ENCODE results near the gene PKD1L1.

Gene PKD1L1

DNA sequence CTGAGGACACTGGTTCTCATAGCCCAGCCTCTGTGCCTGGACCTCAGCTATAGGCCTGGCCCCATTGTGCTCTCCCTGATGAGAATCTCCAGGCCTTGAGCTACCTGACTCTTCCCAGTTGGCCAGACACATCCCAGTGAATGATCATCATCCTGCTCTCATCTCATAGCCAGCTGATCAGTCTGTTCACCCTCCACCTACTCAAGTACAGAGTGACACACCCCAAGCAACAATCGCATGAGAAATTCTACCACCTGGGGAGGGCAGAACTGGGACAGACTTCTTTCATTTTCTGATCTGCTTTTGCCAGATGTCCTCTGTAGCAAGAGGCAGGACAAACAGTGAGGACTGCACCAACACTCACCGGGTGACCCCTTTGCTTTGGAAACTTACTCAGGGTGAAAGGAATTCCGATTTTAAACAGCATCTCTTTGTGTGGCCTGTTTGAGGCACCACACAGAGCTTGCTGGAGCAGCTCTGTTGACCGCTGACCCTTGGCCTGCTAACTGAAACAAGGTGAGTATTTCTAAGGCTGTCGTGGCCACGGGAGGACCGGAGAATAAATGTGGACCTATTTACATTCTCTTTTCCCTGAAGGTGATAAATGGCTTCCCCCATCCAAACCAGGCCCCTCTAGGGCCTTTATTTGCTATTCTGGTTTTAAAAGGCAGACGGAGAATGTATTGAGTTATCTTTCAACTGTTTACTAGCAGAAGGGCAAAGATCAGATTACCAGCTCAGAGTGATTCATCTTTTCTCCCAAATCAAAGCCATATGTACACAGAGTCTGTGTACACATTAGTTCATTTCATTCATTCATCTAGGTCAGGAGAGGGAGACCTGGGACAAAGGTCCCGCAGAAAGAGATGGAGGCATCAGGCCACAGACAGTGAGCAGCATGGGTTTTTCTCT lies 184.9 kb downstream of the PKD1L1 start (continued):
- TF ChIP-seq, protein P1, sequence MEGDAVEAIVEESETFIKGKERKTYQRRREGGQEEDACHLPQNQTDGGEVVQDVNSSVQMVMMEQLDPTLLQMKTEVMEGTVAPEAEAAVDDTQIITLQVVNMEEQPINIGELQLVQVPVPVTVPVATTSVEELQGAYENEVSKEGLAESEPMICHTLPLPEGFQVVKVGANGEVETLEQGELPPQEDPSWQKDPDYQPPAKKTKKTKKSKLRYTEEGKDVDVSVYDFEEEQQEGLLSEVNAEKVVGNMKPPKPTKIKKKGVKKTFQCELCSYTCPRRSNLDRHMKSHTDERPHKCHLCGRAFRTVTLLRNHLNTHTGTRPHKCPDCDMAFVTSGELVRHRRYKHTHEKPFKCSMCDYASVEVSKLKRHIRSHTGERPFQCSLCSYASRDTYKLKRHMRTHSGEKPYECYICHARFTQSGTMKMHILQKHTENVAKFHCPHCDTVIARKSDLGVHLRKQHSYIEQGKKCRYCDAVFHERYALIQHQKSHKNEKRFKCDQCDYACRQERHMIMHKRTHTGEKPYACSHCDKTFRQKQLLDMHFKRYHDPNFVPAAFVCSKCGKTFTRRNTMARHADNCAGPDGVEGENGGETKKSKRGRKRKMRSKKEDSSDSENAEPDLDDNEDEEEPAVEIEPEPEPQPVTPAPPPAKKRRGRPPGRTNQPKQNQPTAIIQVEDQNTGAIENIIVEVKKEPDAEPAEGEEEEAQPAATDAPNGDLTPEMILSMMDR (tag by site-specific recombination; IDR thresholded peaks at IDR 0.05): no peak
- TF ChIP-seq, protein P2, sequence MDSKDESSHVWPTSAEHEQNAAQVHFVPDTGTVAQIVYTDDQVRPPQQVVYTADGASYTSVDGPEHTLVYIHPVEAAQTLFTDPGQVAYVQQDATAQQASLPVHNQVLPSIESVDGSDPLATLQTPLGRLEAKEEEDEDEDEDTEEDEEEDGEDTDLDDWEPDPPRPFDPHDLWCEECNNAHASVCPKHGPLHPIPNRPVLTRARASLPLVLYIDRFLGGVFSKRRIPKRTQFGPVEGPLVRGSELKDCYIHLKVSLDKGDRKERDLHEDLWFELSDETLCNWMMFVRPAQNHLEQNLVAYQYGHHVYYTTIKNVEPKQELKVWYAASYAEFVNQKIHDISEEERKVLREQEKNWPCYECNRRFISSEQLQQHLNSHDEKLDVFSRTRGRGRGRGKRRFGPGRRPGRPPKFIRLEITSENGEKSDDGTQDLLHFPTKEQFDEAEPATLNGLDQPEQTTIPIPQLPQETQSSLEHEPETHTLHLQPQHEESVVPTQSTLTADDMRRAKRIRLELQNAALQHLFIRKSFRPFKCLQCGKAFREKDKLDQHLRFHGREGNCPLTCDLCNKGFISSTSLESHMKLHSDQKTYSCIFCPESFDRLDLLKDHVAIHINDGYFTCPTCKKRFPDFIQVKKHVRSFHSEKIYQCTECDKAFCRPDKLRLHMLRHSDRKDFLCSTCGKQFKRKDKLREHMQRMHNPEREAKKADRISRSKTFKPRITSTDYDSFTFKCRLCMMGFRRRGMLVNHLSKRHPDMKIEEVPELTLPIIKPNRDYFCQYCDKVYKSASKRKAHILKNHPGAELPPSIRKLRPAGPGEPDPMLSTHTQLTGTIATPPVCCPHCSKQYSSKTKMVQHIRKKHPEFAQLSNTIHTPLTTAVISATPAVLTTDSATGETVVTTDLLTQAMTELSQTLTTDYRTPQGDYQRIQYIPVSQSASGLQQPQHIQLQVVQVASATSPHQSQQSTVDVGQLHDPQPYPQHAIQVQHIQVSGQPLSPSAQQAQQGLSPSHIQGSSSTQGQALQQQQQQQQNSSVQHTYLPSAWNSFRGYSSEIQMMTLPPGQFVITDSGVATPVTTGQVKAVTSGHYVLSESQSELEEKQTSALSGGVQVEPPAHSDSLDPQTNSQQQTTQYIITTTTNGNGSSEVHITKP (tag by site-specific recombination; IDR thresholded peaks at IDR 0.05): peak; percentile 48; the same call in 1 of the 2 replicates
- TF ChIP-seq GFI1B (tag by site-specific recombination; IDR thresholded peaks at IDR 0.05): peak; percentile 62; the same call in 1 of the 2 replicates
- TF ChIP-seq GLIS2 (tag by site-specific recombination; IDR thresholded peaks at IDR 0.05): no peak
- no peak for TF ChIP-seq ZNF132 (tag by site-specific recombination; IDR thresholded peaks at IDR 0.05; ENCODE audit: borderline replicate concordance)
- TF ChIP-seq, protein P3, sequence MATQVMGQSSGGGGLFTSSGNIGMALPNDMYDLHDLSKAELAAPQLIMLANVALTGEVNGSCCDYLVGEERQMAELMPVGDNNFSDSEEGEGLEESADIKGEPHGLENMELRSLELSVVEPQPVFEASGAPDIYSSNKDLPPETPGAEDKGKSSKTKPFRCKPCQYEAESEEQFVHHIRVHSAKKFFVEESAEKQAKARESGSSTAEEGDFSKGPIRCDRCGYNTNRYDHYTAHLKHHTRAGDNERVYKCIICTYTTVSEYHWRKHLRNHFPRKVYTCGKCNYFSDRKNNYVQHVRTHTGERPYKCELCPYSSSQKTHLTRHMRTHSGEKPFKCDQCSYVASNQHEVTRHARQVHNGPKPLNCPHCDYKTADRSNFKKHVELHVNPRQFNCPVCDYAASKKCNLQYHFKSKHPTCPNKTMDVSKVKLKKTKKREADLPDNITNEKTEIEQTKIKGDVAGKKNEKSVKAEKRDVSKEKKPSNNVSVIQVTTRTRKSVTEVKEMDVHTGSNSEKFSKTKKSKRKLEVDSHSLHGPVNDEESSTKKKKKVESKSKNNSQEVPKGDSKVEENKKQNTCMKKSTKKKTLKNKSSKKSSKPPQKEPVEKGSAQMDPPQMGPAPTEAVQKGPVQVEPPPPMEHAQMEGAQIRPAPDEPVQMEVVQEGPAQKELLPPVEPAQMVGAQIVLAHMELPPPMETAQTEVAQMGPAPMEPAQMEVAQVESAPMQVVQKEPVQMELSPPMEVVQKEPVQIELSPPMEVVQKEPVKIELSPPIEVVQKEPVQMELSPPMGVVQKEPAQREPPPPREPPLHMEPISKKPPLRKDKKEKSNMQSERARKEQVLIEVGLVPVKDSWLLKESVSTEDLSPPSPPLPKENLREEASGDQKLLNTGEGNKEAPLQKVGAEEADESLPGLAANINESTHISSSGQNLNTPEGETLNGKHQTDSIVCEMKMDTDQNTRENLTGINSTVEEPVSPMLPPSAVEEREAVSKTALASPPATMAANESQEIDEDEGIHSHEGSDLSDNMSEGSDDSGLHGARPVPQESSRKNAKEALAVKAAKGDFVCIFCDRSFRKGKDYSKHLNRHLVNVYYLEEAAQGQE (tag by site-specific recombination; IDR thresholded peaks at IDR 0.05): no peak
- no peak for TF ChIP-seq ZNF211 (tag by site-specific recombination; IDR thresholded peaks at IDR 0.05; ENCODE audit: low read depth)
- no peak for TF ChIP-seq BCL11B (tag by site-specific recombination; IDR thresholded peaks at IDR 0.05; ENCODE audit: low read depth)
- no peak for TF ChIP-seq ZNF280C (tag by site-specific recombination; IDR thresholded peaks at IDR 0.05)
- TF ChIP-seq PRDM4 (tag by site-specific recombination; IDR thresholded peaks at IDR 0.05): no peak
- TF ChIP-seq TRIM28 (IDR thresholded peaks at IDR 0.05; ENCODE audit: borderline replicate concordance, low read length): 0 out of 2 replicates have a peak, but pooled peaks have one; percentile 29
- TF ChIP-seq PRDM2 (tag by site-specific recombination; IDR thresholded peaks at IDR 0.05; ENCODE audit: borderline replicate concordance): no peak
- TF ChIP-seq ZNF664 (tag by site-specific recombination; IDR thresholded peaks at IDR 0.05): no peak
- no peak for TF ChIP-seq GLIS1 (tag by site-specific recombination; IDR thresholded peaks at IDR 0.05)
- TF ChIP-seq TCF7L2 (IDR thresholded peaks at IDR 0.05; ENCODE audit: borderline replicate concordance, low read depth, low read length): no peak

Data from HEK293 (cell line).